Measurements from ENCODE around the gene ZNF41. TPM values are rescaled to one million over a fixed set of nuclear protein-coding genes. Genes with fewer than 3 reads are reported as not detected.

The ZNF41 gene
- total and polyA plus RNA-seq, 5 donors = 4.6 to 15.0 (median 14.1) TPM

Other genes with a start within 250 kb of the ZNF41 start
- gene ZNF157, start 112.6 kb downstream of the ZNF41 start, total RNA-seq = under 1 TPM in 2 of 4 donors, not detected in 2; 0.09 to 0.29 TPM
- gene ZNF157, start 112.6 kb downstream of the ZNF41 start, polyA plus RNA-seq = 0.09 TPM
- gene ARAF, start 78.0 kb upstream of the ZNF41 start, total RNA-seq = 10 to 100 TPM; 65.9 to 73.2 (median 69.2) TPM
- gene ARAF, start 78.0 kb upstream of the ZNF41 start, polyA plus RNA-seq = 33.2 TPM
- 100 to 1,000 TPM; 254 to 515 (median 403) TPM for gene TIMP1, start 99.2 kb upstream of the ZNF41 start, total RNA-seq
- 284 TPM for gene TIMP1, start 99.2 kb upstream of the ZNF41 start, polyA plus RNA-seq
- 10 to 100 TPM in 2 of 4 donors, 1 to 10 TPM in 2; 8.6 to 17.5 (median 13.0) TPM for gene SYN1, start 136.6 kb upstream of the ZNF41 start, total RNA-seq
- 21.9 TPM for gene SYN1, start 136.6 kb upstream of the ZNF41 start, polyA plus RNA-seq
- 1 to 10 TPM; 6.1 to 7.7 (median 7.4) TPM for gene CFP, start 146.7 kb upstream of the ZNF41 start, total RNA-seq
- gene CFP, start 146.7 kb upstream of the ZNF41 start, polyA plus RNA-seq = 4.7 TPM
- 10 to 100 TPM; 24.1 to 32.3 (median 25.6) TPM for gene ELK1, start 167.3 kb upstream of the ZNF41 start, total RNA-seq
- gene ELK1, start 167.3 kb upstream of the ZNF41 start, polyA plus RNA-seq = 16.7 TPM
- gene UXT, start 176.0 kb upstream of the ZNF41 start, total RNA-seq = 100 to 1,000 TPM in 3 of 4 donors, 10 to 100 TPM in 1; 97.8 to 115 (median 103) TPM
- 155 TPM for gene UXT, start 176.0 kb upstream of the ZNF41 start, polyA plus RNA-seq